Measurements from ENCODE around the gene CERS6.
"Not testable (repeated sequence)": the region's sequence is repeated elsewhere in the genome, so short reads cannot be mapped to it uniquely, and the experiment has no call there.

Gene CERS6

DNA sequence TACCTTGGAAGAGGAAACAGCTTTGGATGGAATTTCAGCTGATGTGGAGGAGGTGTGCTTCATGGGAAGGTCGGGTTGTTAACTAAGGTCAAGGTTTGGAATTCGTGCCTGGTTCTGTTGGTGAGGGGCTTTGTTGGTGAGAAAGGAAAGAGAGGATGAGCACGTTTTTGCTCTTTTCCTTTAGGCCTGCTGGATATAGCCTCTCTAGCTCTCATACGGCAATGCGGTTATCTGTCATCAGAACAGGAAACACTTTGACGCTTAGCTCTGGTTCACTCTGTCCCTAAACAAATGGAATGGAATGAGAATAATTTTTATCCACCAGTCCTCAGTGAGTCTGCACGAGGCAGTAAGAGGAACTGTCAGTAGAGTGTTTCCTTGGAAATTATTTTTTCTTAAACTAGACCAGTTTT lies 176.6 kb downstream of the CERS6 start:
- FAIRE-seq (peak; percentile 85), DNase-seq (ENCODE audit: insufficient read length, low spot score) (no peak)

DNA sequence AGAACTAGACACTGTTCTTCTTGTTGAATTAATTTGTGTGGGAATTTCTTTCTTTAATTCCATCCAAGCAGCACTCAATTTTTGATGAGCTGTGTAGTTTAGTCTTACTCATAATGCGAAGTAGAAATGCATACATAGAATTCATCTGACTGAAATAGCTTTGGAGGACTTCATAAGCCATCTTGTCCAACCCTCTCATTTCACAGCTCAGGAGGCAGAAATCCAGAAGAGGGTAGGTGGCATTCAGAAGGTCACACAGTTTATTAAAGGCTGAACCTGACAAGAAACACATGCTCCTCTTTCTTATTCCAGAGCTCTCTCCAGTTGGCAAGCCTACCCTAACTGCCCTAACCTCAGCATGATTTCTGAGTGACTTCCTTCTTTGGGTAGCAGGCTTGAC lies 177.1 kb downstream of the CERS6 start:
- FAIRE-seq (peak; percentile 67), DNase-seq (ENCODE audit: insufficient read length, low spot score) (no peak)

DNA sequence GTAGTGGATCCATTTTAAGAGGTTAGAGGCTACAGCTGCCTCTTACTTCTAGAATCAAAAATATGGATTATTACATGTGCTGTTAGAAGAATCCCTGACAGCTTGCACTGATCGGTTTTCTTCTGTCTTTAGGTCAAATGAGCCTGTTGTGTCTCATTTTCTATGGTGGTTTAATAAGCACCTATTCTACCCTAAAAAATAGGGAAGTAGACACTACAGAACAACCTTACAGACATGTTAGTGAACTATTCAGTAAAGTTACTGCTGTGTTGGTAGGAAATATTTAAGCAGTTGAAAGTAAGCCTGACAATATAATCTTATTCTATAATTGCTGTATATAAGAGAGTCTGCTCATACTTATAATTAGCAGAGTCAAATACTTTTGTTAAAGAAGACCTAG lies 177.8 kb downstream of the CERS6 start:
- no peak for DNase-seq (ENCODE audit: insufficient read length, low spot score)
- peak; percentile 90 for FAIRE-seq

DNA sequence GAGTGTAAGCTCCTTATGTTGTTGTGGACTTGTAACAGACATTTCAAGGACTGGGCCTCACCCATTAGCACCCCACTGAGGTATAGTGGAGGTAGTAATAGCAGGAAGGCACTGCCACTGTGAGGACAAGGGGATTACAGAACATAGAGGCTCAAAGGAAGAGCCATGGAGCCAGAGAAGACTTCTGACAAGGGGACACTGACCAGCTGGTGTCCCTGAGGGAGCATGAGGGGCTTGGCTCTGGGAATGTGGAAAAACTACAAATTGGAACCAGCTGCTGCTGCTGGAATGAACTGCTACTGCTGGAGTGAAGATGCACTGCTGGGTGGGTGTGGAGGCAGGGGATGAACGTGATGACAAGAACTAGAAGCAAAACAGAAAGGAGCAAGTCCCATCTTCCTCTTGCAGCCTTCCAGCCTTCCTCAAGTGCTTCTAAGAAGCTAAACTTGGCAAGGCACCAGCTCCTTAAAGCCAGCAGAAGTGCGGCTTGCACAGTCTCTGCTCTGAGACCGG lies 179.0 kb downstream of the CERS6 start:
- peak; percentile 78 for FAIRE-seq

DNA sequence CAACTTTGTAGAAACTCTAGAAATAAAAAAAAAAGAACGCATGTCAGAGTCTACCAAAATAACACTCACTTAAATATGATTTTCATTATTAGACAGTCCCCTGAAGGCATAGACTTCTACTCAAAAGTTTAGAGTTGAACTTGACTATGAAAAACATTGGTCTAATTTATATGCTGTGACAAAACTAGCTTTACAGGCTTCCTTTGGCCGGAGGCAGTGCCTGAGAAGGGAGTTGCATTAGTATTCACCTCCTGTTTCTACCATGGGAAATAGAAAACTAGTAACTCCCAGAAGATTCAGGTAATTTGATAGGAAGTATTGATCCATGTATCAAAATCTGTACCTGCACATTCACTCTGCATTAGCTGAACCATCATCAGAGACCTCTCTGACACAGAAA lies 182.9 kb downstream of the CERS6 start:
- FAIRE-seq (no peak), DNase-seq (ENCODE audit: insufficient read length, low spot score) (no peak)

More for the DNA sequence above, 179.0 kb downstream of the CERS6 start:
- DNase-seq (ENCODE audit: insufficient read length, low spot score), result no peak

DNA sequence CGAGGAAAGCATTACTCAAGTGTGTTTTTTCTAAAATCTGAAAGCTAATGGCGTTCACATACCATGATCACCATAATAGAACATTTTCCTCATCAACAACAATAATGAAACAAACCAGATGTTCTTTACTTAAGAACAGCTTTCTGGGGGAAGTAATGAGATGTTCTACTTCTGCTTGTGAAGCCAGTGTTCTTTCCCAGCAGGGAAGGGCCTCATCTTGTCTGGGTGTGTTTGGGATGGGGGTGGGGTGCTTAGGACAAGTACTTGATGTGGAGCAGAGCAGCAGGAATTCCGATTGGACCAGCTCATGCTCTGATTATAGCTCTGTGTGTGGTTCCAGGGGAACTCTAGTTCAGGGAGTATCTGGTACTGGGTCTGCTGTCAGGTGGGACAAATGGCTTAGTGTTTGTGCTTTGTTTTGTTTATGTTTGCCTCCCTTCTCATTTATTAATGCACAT lies 183.4 kb downstream of the CERS6 start:
- FAIRE-seq (no peak), DNase-seq (ENCODE audit: insufficient read length, low spot score) (no peak)

DNA sequence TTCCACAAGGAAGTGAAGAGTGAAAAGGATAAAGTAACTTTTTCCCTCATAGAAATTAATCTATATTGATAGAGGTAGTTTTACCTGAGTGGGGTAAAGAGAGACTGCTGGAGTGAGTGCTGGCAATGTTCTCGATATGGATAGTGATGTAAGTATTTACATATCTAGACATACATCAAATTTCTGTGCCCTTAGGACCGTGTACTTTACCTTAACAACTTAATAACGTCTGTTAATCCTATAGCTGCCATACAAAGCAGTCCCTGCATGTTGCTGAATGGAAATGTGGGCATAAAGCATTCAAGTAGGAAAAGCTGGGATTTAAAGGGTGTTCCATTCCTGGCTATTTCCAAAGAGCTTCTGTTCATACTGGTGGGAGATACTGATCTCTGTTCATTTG lies 184.0 kb downstream of the CERS6 start:
- DNase-seq (ENCODE audit: insufficient read length, low spot score) (no peak), FAIRE-seq (no peak)

DNA sequence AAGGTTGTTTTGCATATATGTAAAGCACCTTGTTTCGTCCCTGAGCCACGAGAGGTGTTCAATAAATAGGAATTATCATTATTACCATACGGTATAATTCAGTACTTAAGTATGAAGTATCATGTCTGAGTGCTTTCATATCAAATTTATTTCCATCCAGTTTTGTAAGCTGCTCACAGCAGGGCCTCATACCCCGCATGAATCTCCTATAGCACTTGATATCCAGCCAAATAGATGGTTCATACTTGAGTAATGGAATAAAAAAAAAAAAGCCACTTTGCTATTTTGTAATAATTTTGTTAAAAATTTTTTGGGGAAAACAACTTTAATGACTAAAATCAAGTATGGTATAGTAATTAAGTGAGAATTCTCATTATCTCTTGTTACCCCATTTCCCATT lies 185.6 kb downstream of the CERS6 start:
- DNase-seq (ENCODE audit: insufficient read length, low spot score) (no peak), FAIRE-seq (no peak)

DNA sequence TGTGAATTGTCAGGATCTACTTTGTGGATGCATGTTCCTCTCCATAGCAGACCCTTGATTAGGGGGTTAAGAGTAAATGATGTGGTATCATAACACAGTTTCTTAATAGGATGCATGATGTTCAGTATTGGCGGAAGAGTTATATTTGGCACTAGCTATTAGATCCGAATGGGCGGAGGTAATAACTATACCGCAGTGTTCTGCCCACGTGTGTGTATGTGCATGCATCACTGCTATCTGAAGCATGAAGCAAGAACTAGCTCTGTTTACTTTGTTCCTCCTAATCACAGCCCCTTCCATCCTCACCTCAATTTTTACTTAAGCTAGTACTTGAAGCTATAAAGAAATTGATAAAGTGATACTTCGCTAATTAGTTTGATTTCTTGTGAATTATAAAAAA lies 186.8 kb downstream of the CERS6 start:
- FAIRE-seq, result no peak
- no peak for DNase-seq (ENCODE audit: insufficient read length, low spot score)

DNA sequence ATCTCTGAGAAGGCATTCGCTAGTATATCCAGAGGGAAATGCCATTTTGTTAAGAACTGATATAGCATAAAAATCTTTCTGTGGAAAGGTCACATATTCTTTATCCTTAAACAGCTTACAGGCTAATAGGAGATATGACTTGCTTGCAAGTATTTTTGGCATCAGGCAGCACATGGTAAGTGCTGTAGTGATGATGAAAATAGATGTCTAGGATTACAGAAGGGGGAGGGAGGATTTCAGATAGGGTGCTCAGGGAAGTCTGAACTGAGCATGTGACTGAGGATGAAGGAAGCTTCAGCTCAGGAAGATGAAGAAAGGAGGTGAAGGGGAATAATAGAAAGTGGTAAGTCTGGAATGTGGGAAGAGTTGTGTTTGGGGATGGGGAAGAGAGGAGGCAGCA lies 187.9 kb downstream of the CERS6 start:
- FAIRE-seq (peak; percentile 4), DNase-seq (ENCODE audit: insufficient read length, low spot score) (no peak)

DNA sequence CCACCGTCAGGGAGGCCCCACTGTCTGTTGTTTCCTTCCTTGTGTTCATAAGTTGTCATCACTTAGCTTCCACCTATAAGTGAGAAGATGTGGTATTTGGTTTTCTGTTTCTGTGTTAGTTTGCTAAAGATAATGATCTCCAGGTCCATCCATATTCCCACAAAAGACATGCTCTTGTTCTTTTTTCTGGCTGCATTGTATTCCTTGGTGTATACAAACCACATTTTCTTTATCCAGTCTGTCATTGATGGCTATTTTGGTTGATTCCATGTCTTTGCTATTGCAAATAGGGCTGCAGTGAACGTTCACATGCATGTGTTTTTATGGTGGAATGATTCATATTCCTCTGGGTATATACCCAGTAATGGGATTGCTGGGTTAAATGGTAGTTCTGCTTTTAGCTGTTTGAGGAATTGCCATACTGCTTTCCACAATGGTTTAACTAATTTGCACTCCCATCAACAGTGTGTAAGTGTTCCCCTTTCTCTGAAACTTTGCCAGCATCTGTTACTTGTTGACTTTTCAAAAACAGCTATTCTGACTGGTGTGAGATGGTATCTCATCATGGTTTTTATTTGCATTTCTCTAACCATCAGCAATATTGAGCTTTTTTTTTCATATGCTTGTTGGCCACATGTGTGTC lies 189.7 kb downstream of the CERS6 start:
- DNase-seq (ENCODE audit: insufficient read length, low spot score) (no peak), FAIRE-seq (no peak)

DNA sequence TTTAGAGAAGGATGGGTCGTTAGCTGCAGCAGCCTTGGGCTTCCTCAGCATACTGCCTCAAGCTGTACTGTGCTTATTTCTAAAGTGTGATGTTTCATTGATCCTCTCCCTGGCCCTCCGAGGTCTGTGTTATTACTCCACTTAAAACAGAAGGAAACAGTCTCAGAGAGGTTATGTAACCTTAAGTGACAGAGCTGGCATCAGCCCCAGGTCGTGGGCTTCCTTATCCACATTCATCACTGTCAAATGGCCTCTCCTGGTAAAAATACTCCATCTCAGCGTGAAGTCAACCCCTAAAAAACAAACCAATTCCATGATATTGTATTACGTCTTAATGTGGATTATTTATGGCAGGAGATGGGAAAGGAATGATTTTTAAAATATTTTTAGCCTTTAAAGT lies 193.0 kb downstream of the CERS6 start:
- FAIRE-seq (peak; percentile 14), DNase-seq (ENCODE audit: insufficient read length, low spot score) (no peak)

DNA sequence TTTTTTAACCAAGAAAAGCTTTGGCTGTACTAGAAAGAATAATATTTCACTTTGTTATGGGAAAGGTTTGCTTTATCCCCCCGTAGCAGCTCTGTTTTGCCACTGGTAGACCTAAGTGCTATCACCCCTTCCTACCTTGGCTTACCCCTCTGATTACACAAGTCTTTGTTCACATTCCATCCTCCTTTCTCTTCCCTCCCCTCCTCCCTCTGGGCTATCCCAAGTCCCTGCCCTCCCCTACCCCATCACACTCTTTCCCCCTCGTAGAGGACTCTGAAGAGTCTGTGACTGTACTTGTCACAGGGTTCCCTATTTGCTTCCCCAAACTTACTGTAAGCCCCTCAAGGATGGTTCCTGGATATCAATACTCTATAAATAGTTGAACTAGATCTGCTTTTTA lies 193.5 kb downstream of the CERS6 start:
- DNase-seq (ENCODE audit: insufficient read length, low spot score) (no peak), FAIRE-seq (no peak)

DNA sequence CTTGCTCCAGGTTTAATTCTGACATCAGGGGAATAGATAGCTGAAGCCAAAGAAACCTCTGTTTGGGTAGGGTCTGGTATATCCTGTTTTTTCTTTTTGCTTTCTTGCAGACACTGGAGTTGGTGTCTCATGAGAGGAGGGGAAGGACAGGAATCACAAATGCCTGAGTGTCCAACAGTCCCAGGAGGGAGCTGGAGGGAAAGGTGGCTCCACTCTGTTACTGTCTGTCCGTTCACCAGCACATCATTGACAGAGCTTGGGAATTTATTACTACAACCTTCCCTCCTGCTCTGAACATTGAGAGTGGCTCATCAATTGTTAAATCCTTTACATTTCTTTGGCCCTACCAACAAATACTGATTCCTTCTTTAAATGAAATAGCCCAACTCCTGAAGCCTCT lies 194.1 kb downstream of the CERS6 start:
- DNase-seq (ENCODE audit: insufficient read length, low spot score) (no peak), FAIRE-seq (no peak)

DNA sequence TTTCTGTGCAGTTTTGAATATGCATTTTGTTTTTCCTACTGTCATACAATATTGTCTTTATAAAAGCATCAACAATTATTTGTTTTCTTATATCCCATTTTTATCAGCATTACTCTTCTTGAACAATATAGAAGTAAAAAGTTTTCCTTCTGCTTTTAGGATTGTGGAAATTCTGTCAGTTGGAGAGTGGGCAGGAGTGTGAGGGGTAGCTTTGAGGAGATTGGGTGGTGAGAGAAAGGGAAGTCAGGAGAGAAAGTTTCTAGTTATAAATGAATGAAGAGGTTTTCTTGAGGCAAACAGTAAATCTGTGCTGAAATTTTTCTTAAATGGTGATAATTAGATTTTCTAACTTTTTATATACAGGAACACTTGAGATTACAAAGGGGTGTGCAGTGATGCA lies 194.7 kb downstream of the CERS6 start:
- DNase-seq (ENCODE audit: insufficient read length, low spot score), result no peak
- no peak for FAIRE-seq

DNA sequence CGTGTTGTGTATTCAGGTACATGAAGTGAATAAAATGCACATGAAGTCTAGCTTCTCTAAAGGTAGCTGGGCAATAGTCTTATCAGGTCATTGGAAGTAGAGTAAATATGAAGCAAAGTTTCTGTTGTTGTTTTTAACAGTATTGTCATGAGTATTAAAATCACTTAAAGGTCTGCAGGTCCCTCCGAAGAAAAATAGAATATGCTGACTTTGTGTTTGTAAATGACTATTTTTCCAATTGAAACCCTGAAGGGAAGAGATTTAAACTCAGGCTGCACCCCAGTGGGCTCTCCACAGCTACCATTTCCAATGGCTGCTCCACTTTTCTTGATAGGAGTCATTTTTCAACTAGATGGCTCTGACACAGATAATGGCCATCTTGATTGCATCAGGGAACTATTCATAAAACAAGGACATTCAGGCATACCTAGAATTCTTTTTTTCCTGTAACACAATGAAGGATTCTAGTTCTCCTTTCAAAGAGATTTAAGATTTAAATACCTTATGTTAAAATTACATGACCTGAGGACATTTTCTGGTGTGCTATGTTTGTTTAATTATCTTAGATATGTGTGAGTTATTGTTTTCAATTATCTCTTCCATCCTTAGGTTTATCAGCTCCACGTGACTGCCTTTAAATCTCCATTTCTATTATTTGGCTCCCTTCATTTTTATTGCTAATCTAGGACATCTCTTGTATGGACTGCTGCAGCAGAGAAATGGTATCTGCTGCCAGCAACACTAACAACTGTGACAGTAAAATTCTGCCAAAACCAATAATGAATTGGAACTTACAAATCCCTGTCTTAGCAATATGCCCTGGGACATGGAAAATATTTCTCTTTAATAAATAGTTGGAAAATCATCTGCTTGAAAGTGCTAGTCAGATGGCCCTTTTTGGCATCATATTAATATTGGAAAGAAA lies 197.2 kb downstream of the CERS6 start:
- FAIRE-seq (peak; percentile 49), DNase-seq (ENCODE audit: insufficient read length, low spot score) (no peak)

DNA sequence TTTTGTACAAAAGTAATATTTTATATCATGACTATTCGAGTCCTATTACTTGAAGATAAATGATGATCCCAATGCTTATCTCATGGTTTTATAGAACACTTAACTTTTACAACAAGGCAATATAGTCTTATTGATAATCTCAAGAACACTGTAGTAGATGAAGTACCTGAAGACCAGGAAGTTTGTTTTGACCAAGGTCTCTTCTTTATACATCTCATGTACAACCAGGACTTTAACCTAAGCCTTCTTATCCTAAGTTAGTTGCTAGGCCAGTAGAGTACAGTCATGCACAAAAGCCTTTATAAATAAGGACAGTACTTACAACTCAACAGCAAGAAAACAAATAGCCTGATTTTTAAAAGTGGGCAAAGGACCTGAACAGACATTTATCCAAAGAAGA lies 198.6 kb downstream of the CERS6 start:
- FAIRE-seq (peak; percentile 45), DNase-seq (ENCODE audit: insufficient read length, low spot score) (no peak)

DNA sequence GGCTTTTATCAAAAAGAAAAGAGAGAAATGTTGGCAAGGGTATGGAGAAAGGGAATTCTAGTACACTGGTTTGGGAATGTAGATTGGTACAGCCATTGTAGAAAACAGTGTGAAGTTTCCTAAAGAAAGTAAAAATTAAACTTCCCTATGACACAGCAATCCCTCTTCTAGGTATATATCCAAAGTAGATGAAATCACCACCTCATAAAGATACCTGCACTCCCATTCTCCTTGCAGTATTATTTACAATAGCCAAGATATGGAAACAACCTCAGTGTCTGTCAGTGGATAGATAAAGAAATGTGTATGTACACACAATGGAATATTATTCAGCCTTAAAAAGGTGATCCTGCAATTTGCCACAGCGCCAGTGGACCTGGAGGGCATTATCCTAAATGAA lies 199.1 kb downstream of the CERS6 start:
- no peak for FAIRE-seq

DNA sequence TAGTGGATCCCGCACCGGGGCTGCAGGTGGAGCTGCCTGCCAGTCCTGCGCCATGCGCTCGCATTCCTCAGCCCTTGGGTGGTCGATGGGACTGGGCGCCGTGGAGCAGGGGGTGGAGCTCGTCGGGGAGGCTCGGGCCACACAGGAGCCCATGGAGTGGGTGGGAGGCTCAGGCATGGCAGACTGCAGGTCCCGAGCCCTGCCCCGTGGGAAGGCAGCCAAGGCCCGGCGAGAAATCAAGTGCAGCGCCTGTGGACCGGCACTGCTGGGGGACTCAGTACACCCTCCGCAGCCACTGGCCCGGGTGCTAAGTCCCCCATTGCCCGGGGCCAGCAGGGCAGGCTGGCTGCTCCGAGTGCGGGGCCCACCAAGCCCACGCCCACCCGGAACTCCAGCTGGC lies 201.3 kb downstream of the CERS6 start:
- not testable (repeated sequence) for FAIRE-seq; DNase-seq (ENCODE audit: insufficient read length, low spot score)

More for the DNA sequence above, 199.1 kb downstream of the CERS6 start:
- no peak for DNase-seq (ENCODE audit: insufficient read length, low spot score)

DNA sequence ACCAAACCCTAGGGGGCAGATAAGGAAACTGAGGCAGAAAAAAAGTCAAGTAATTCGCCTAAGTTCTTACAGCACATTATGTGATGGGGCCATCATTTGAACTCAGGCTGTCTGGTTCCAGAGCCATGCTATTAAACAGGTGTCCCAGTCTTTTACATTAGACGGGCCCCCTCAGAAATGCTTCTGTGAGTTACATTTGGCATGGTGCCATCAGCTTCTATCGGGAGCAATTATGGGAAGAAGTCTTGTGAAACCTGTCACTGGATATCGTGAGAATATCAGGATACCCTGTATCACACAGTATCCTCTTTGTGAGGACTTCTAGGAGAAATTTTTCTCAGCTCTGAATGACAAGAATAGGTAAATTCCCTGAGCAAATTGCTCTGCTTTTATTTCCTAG lies 202.6 kb downstream of the CERS6 start:
- DNase-seq (ENCODE audit: insufficient read length, low spot score) (no peak), FAIRE-seq (no peak)

DNA sequence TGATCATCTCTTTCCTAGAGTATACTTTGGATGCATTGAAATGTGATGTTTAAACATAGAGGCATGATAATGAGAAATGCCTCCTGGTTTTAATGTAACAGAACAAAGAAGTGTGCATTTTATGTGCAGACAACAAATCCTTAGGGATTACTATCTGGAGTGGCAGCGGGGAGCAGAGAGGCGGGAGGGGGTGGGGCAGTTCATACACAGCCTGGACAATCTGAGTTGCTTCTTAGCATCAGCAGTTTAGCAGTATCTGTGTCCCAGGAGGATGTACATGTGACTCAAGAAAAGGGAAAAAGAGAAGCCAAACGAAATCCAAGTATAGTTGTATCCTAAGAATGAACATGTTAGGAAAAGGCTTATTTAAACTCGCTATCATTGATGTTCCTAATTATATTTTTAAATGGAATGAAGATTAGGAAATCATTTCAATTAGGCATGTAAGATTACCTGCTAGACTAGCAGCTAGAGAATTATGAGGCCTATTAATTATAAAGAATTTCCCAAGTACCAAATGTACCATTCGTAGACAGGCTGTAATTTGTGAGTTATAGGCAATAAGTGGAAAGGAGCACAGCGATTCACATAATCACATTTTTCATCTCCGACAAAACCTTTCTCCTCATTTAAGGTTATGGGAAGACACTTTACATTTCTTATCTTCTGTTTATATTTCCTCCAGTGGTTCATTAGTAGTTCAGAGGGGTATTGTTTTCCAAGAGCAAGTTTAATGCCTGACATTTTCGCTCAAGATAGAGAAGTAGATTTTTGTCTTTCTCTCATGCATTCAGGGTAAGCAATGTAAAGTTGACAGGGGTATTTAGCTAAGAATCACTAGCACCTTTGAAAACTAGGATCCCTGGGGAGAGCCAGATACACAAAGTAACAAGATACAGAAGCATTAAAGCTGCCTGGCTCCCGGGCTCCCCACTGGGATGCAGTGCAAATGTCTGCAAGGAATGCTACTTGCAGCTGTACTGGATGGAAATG lies 205.1 kb downstream of the CERS6 start:
- no peak for FAIRE-seq
- no peak for DNase-seq (ENCODE audit: insufficient read length, low spot score)

Measured in GM19239 (cell line).